ENCODE measurements around the gene ZIC1.

Gene ZIC1

DNA sequence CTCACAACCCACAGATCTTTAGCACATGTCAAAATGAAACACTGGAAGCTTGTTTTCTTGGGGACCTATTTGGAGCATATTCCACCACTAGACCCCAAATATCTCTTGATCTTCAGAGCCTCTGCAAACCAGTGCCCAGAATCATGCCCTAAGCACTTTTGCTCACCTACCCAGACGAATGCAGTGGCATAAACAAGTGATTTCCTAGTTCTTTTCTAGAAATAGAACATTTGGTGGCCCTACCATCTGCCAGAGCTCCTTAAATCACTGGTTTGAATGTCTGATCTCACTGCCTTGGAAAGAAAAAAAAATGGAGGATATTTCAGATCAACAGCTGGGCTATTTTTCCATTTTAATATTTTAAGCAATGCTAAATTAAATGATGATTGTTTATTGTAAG, 8.2 kb upstream of the ZIC1 start:
- TF ChIP-seq, protein P1, sequence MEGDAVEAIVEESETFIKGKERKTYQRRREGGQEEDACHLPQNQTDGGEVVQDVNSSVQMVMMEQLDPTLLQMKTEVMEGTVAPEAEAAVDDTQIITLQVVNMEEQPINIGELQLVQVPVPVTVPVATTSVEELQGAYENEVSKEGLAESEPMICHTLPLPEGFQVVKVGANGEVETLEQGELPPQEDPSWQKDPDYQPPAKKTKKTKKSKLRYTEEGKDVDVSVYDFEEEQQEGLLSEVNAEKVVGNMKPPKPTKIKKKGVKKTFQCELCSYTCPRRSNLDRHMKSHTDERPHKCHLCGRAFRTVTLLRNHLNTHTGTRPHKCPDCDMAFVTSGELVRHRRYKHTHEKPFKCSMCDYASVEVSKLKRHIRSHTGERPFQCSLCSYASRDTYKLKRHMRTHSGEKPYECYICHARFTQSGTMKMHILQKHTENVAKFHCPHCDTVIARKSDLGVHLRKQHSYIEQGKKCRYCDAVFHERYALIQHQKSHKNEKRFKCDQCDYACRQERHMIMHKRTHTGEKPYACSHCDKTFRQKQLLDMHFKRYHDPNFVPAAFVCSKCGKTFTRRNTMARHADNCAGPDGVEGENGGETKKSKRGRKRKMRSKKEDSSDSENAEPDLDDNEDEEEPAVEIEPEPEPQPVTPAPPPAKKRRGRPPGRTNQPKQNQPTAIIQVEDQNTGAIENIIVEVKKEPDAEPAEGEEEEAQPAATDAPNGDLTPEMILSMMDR (IDR thresholded peaks at IDR 0.05; ENCODE audit: low read depth, low read length), result no peak
- DNase-seq (ENCODE audit: low read depth in 2 of 2), result no peak
- no peak overlapping the region for H3K4me3 ChIP-seq (replicated peaks in 1 of 2; ENCODE audit: low read depth in 2 of 2, low read length in 2 of 2)

DNA sequence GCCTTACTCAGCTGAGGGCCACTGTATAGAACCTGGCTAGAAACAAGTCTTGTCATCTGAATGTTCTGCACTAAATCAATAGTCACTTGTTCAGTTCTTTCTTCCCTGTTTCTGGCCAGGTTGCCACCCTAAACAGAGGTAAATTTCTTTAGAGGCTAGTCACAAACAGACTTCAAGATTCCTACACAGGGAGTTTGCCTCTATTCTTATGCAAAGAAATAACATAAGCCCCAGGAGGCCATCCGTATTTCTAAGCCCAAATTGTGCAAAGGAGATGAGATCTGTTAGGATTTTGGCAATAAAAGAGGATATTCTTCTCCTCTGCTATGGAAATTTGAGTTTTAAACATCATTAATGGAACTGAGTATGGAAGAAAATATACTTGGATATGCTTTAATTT, 7.7 kb upstream of the ZIC1 start:
- TF ChIP-seq, protein P1 (IDR thresholded peaks at IDR 0.05; ENCODE audit: low read depth, low read length), result no peak
- H3K4me3 ChIP-seq (replicated peaks in 1 of 2; ENCODE audit: low read depth in 2 of 2, low read length in 2 of 2), result no peak overlapping the region
- no peak for DNase-seq (ENCODE audit: low read depth in 2 of 2)

DNA sequence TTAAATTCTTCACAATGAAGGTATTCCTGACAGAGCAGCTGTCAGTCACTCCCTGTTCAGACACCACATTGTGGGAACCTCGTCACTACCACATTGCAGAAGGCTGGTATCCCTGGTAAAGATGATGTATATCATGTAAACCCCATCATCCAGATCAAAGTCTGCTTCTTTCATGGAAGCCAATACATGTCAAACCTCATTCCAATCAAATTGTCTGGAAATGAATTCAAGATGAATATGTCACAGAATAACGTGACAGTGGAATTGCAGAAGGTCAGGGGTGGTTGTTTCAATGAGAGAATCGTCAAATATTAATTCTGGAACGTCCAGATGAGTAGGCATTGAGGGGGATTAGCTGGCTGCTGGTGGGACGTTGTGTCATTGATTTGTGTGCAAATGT, 7.0 kb upstream of the ZIC1 start:
- TF ChIP-seq, protein P1 (IDR thresholded peaks at IDR 0.05; ENCODE audit: low read depth, low read length), result no peak
- H3K4me3 ChIP-seq (replicated peaks in 1 of 2; ENCODE audit: low read depth in 2 of 2, low read length in 2 of 2), result no peak overlapping the region
- no peak for DNase-seq (ENCODE audit: low read depth in 2 of 2)

DNA sequence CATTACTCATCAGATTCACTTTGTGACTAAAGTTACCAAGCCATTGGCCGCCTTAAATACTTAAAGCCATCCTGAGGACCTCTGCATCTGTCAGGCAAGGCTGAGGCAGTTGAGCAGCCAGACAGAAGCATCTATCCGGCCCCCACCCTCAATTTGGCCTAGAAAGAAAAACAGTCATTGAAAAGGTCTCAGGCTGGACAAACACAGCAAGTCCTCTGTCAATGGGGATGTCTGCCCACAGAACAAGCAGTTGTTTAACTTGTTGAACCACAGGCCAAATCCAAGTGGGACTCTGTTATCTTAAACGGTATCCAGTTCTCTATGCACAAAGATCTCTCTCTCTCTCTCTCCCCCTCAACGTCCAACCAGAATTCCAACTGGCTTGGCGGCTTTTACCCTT, 5.7 kb upstream of the ZIC1 start:
- DNase-seq (ENCODE audit: low read depth in 2 of 2), result no peak
- no peak overlapping the region for H3K4me3 ChIP-seq (replicated peaks in 1 of 2; ENCODE audit: low read depth in 2 of 2, low read length in 2 of 2)
- TF ChIP-seq, protein P1 (IDR thresholded peaks at IDR 0.05; ENCODE audit: low read depth, low read length), result no peak

DNA sequence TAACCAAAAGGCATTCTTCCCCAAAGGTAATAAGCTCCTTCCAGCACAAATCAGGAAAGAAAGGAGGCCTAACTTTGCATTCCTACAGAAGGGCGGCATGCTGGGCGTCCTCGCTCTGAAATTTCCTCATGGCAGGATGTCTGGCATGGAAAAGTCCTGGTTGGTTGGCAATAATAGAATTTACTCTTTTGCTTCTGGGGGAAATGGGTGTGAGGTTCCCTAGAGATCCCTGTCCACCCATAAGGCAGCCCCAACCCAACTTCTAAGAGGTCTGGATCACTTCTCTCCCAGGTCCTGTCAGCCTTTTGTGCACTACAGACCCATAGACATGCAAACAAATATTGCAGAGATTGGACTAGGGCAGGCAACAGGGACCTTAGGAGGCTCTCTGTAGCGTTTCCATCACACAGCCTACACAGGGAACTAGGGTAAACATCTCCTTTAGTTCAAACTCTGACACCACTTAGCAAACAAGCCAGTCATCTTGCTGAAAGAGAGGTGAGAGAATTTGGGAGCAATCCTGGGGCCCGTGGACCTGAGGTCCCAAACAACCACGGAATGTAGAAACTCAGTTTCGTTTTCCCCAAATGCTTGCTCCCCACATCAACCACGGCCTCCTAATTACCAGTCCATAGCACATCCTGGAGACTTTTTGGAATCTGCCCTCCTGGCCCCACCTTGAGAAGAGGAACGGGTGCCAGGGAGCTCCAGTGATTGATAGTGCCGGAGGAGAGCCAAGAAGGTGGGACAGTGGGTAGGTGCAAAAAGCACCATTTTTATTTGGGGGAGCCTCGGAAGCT, 5.0 kb upstream of the ZIC1 start:
- no peak overlapping the region for H3K4me3 ChIP-seq (replicated peaks in 1 of 2; ENCODE audit: low read depth in 2 of 2, low read length in 2 of 2)
- TF ChIP-seq, protein P1 (IDR thresholded peaks at IDR 0.05; ENCODE audit: low read depth, low read length), result no peak
- DNase-seq (ENCODE audit: low read depth in 2 of 2), result no peak

DNA sequence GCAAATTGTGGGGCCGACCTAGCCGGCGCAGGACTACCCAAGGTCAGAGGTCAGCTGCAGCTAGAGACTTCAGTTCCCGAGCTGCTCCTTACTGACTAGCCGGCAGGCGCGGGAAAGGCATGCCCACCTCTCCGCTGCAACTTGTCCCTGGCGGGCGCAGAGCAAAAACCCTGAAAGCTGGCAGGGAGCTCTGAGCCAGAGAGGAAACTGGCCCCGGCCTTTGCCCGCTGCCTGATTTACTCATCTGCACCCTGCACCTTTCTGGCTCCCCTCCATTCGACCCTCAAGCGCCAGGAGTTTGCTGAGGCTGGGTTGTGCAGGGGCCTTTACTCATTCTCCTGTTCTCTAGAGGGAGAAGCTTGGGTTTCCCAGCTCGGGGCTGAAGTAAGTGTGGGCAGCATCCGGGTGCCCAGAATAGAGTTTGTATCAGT, 4.3 kb upstream of the ZIC1 start:
- H3K4me3 ChIP-seq (replicated peaks in 1 of 2; ENCODE audit: low read depth in 2 of 2, low read length in 2 of 2), result no peak overlapping the region
- TF ChIP-seq, protein P1 (IDR thresholded peaks at IDR 0.05; ENCODE audit: low read depth, low read length), result no peak
- DNase-seq (ENCODE audit: low read depth in 2 of 2), result no peak
